GM23338 (cell line): ENCODE data around the gene SNU13. TPM values are rescaled to one million over a fixed set of nuclear protein-coding genes. Genes with fewer than 3 reads are reported as not detected.

Experiments used
- EZH2 ChIP-seq: fragments of 200-600 bp; sonication (generic); IDR thresholded peaks from one replicate; pipeline ENCODE4 v1.8.0; 2017; ENCODE audit warnings: antibody characterized with exemption, mild to moderate bottlenecking, low read depth; ENCODE audit not compliant: unreplicated experiment
- JUNB ChIP-seq: IDR thresholded peaks from one replicate; pipeline ENCODE4 v1.6.1; 2016; ENCODE audit warnings: antibody characterized with exemption; ENCODE audit not compliant: unreplicated experiment
- STAT1 ChIP-seq: IDR thresholded peaks from one replicate; pipeline ENCODE4 v1.6.1; 2016; ENCODE audit warnings: antibody characterized with exemption; ENCODE audit not compliant: unreplicated experiment
- ZNF331 ChIP-seq: fragments of 250-450 bp; sonication (Bioruptor Pico); IDR thresholded peaks from 2 replicates; pipeline ENCODE4 v1.5.0; 2020; ENCODE audit warnings: low read depth, mild to moderate bottlenecking, moderate library complexity
- ZNF462 ChIP-seq: fragments of 250-450 bp; sonication (Bioruptor Pico); IDR thresholded peaks from 2 replicates; pipeline ENCODE4 v1.5.0; 2020; ENCODE audit warnings: mild to moderate bottlenecking, moderate library complexity
- polyA plus RNA-seq: library from polyadenylated mRNA; unstranded; fragments of >200 nt; fragmentation: Nextera tagmentation; extraction: Ambion mirVana; gene quantifications from 2 replicates; pipeline ENCODE4 v1.2.1, GENCODE V29; 2016
- small RNA-seq: library from RNA; depleted of rRNA; stranded (forward); fragments of <200 nt; gene quantifications from one replicate; pipeline ENCODE3, GENCODE V24; 2014; ENCODE audit warnings: low replicate concordance
- total RNA-seq: library from RNA; depleted of rRNA; stranded (reverse); fragments of >200 nt; shearing (Covaris generic); gene quantifications from 2 replicates; pipeline ENCODE4 v1.2.3, GENCODE V29; 2014; rRNA removed

SNU13 gene
- total and polyA plus RNA-seq, 2 experiments from 2014 or later, result 163 to 464 TPM

GRCh38 chr22:41625577-41625976 lies 63.1 kb downstream of the SNU13 start (continued):
- TF ChIP-seq ZNF462 (CRISPR knock-in tag), result no peak
- TF ChIP-seq STAT1, result no peak
- TF ChIP-seq ZNF331 (CRISPR knock-in tag), result no peak
- no peak for TF ChIP-seq EZH2
- no peak for TF ChIP-seq JUNB

Small RNAs within 50 kb of the gene (small RNA-seq; reads per million reads assigned to genes)
- gene HMGN2P10 (not detected), gene RF00019 (not detected), gene RNU6-476P (not detected), gene RNU6ATAC22P (not detected)

Other genes with a start within 250 kb of the SNU13 start
- 43.0 and 47.2 TPM in 2 replicates for gene TOB2, start 242.1 kb downstream of the SNU13 start, total RNA-seq
- 26.7 and 27.3 TPM in 2 replicates for gene TOB2, start 242.1 kb downstream of the SNU13 start, polyA plus RNA-seq
- 108 and 115 TPM in 2 replicates for gene PHF5A, start 220.2 kb downstream of the SNU13 start, total RNA-seq
- gene PHF5A, start 220.2 kb downstream of the SNU13 start, polyA plus RNA-seq, result 49.4 and 52.4 TPM in 2 replicates
- gene ACO2, start 219.8 kb downstream of the SNU13 start, total RNA-seq, result 77.8 and 79.7 TPM in 2 replicates
- 33.4 and 36.2 TPM in 2 replicates for gene ACO2, start 219.8 kb downstream of the SNU13 start, polyA plus RNA-seq
- gene POLR3H, start 144.4 kb downstream of the SNU13 start, total RNA-seq, result 18.6 and 19.0 TPM in 2 replicates
- gene POLR3H, start 144.4 kb downstream of the SNU13 start, polyA plus RNA-seq, result 26.5 and 28.7 TPM in 2 replicates
- gene CSDC2, start 127.9 kb downstream of the SNU13 start, total RNA-seq, result 0.35 and 0.47 TPM in 2 replicates
- gene CSDC2, start 127.9 kb downstream of the SNU13 start, polyA plus RNA-seq, result 0.45 and 0.50 TPM in 2 replicates
- 8.7 and 12.1 TPM in 2 replicates for gene PMM1, start 99.0 kb downstream of the SNU13 start, total RNA-seq
- gene PMM1, start 99.0 kb downstream of the SNU13 start, polyA plus RNA-seq, result 9.9 TPM in 2 replicates
- gene DESI1, start 67.8 kb downstream of the SNU13 start, total RNA-seq, result 40.4 and 53.8 TPM in 2 replicates
- gene DESI1, start 67.8 kb downstream of the SNU13 start, polyA plus RNA-seq, result 33.7 and 37.9 TPM in 2 replicates
- gene XRCC6, start 67.6 kb downstream of the SNU13 start, total RNA-seq, result 495 and 498 TPM in 2 replicates
- 351 and 352 TPM in 2 replicates for gene XRCC6, start 67.6 kb downstream of the SNU13 start, polyA plus RNA-seq
- gene MEI1, start 10.6 kb upstream of the SNU13 start, total RNA-seq, result 0.27 and 0.28 TPM in 2 replicates
- 0.09 and 0.87 TPM in 2 replicates for gene MEI1, start 10.6 kb upstream of the SNU13 start, polyA plus RNA-seq
- 21.0 and 24.5 TPM in 2 replicates for gene CCDC134, start 111.8 kb upstream of the SNU13 start, total RNA-seq
- 2.7 and 4.2 TPM in 2 replicates for gene CCDC134, start 111.8 kb upstream of the SNU13 start, polyA plus RNA-seq
- 147 and 163 TPM in 2 replicates for gene SREBF2, start 144.2 kb upstream of the SNU13 start, total RNA-seq
- gene SREBF2, start 144.2 kb upstream of the SNU13 start, polyA plus RNA-seq, result 48.7 and 49.8 TPM in 2 replicates
- 0.62 and 5.1 TPM in 2 replicates for gene SHISA8, start 226.2 kb upstream of the SNU13 start, total RNA-seq
- 0.21 TPM in 1 of 2 replicates, not detected in the other for gene SHISA8, start 226.2 kb upstream of the SNU13 start, polyA plus RNA-seq
- 0.97 and 1.7 TPM in 2 replicates for gene TNFRSF13C, start 237.9 kb upstream of the SNU13 start, total RNA-seq
- gene TNFRSF13C, start 237.9 kb upstream of the SNU13 start, polyA plus RNA-seq, result 0.75 and 1.0 TPM in 2 replicates